ENCODE data around the gene CERS5.

GRCh38 chr12:50190859-50191258 is 23.7 kb upstream of the CERS5 start:
- TF ChIP-seq CTCF (IDR thresholded peaks at IDR 0.05) (no peak), EZH2 (IDR thresholded peaks at IDR 0.05) (no peak)
